K562 (cell line): ENCODE measurements around the gene GRK1. TPM values are rescaled to one million over a fixed set of nuclear protein-coding genes. Genes with fewer than 3 reads are reported as not detected.

Experiments
- ATAC-seq: fragments of 200-7000 bp; cut with Tn5 transposase; 3 replicates; pipeline ENCODE4 v1.9.1; 2020; ENCODE audit warnings: moderate library complexity
- BruUV-seq: library from RNA; stranded (reverse); fragments of 400-500 nt; replicated peaks from 2 replicates; lab custom pipeline; 2021; lab: Mats Ljungman, UMichigan
- CTCF ChIA-PET: fragments of 300-600 bp; formaldehyde crosslinking; extraction: SDS; loops from one replicate; lab custom pipeline; 2021; ENCODE audit warnings: low intra/inter-chr PET ratio; lab: Yijun Ruan, JAX
- POLR2A ChIA-PET: fragments of 300-600, 350-650 bp; sonication (Branson Sonifier 250); formaldehyde crosslinking; extraction: SDS; loops from one replicate; lab custom pipeline; 2021; ENCODE audit warnings: antibody characterized with exemption, inconsistent platforms; lab: Yijun Ruan, JAX
- DNase-seq, 4 experiments: peaks; one replicate each; pipeline versions ENCODE4 v3.0.0 to v3.0.0-alpha.2; 2011 to 2018; ENCODE audit warnings: low spot score in 3 of 4, mixed read lengths in 3 of 4; ENCODE audit errors: extremely low read depth in 1 of 4
- FAIRE-seq: peaks from 2 replicates; lab custom pipeline; 2011; peaks lifted over from hg19 to GRCh38; lab: Jason Lieb, UNC
- H2AFZ ChIP-seq: 2 replicates; pipeline ENCODE4 v1.6.0; 2011; ENCODE audit warnings: low read depth, low read length, control low read depth, inconsistent platforms
- H3K27ac ChIP-seq: fragments of 200-600 bp; 3 replicates; pipeline ENCODE4 v1.8.0; 2011; ENCODE audit warnings: low read depth, mild to moderate bottlenecking, control low read depth, inconsistent platforms, low read length, moderate library complexity, mixed read lengths; ENCODE audit errors: extremely low read depth
- H3K27me3 ChIP-seq, 2 experiments: fragments of 300-600 bp in 1 of 2; 2 replicates in 1 of 2; 3 replicates in 1 of 2; pipeline versions ENCODE4 v1.6.0 to v1.8.0; 2011; ENCODE audit warnings: inconsistent platforms in 2 of 2, low read length in 2 of 2, mild to moderate bottlenecking in 1 of 2, mixed read lengths in 1 of 2, moderate library complexity in 1 of 2; ENCODE audit not compliant: control insufficient read depth in 2 of 2, insufficient read depth in 2 of 2
- H3K36me3 ChIP-seq: fragments of 300-600 bp; 3 replicates; pipeline ENCODE4 v1.8.0; 2011; ENCODE audit warnings: mild to moderate bottlenecking, low read length, inconsistent platforms; ENCODE audit not compliant: control insufficient read depth, insufficient read depth
- H3K4me1 ChIP-seq, 2 experiments: fragments of 200-600 bp in 1 of 2; replicated peaks in 1 of 2; 2 replicates in 1 of 2; 3 replicates in 1 of 2; pipeline versions ENCODE4 v1.5.1 to v1.8.0; 2011; ENCODE audit warnings: inconsistent platforms in 2 of 2, low read length in 2 of 2, mild to moderate bottlenecking in 1 of 2, mixed read lengths in 1 of 2, moderate library complexity in 1 of 2; ENCODE audit not compliant: control insufficient read depth in 2 of 2, insufficient read depth in 2 of 2
- H3K4me2 ChIP-seq: 2 replicates; pipeline ENCODE4 v1.6.1; 2011; ENCODE audit warnings: low read length, control low read depth, inconsistent platforms, mixed read lengths; ENCODE audit not compliant: insufficient read depth
- H3K4me3 ChIP-seq: fragments of 200-600 bp; sonication (generic), shearing (Covaris generic); 2 replicates; pipeline ENCODE4 v1.5.1; 2016; ENCODE audit warnings: control low read depth, inconsistent platforms
- H3K79me2 ChIP-seq: fragments of 200-600 bp; 3 replicates; pipeline ENCODE4 v1.8.0; 2011; ENCODE audit warnings: low read length, inconsistent platforms; ENCODE audit not compliant: control insufficient read depth, insufficient read depth
- H3K9ac ChIP-seq, 2 experiments: 2 replicates each; pipeline versions ENCODE4 v1.6.0 to v1.6.1; 2011; ENCODE audit warnings: low read depth in 2 of 2, low read length in 2 of 2, control low read depth in 1 of 2, inconsistent platforms in 1 of 2, mild to moderate bottlenecking in 1 of 2, mixed read lengths in 1 of 2; ENCODE audit not compliant: insufficient read depth in 1 of 2
- H3K9me1 ChIP-seq: one replicate; pipeline ENCODE4 v1.6.0; 2011; ENCODE audit warnings: inconsistent platforms, mild to moderate bottlenecking, low read length, moderate library complexity; ENCODE audit not compliant: control insufficient read depth, insufficient read depth
- H3K9me3 ChIP-seq: replicated peaks from 2 replicates; pipeline ENCODE4 v1.5.1; 2011; ENCODE audit warnings: low read depth, low read length, inconsistent platforms; ENCODE audit not compliant: control insufficient read depth, insufficient read depth
- H4K20me1 ChIP-seq: replicated peaks from 2 replicates; pipeline ENCODE4 v1.6.1; 2011; ENCODE audit warnings: low read length, inconsistent platforms, mixed read lengths; ENCODE audit not compliant: control insufficient read depth, insufficient read depth
- BCOR ChIP-seq: fragments of 450-650 bp; IDR thresholded peaks from 2 replicates; pipeline ENCODE4 v1.6.1; 2016
- ETS2 ChIP-seq: IDR thresholded peaks from 2 replicates; pipeline ENCODE4 v1.6.1; 2016; ENCODE audit warnings: borderline replicate concordance, missing genetic modification characterization, mild to moderate bottlenecking, moderate library complexity, missing compliant biosample characterization; ENCODE audit not compliant: poor library complexity, severe bottlenecking
- L3MBTL2 ChIP-seq: fragments of 450-650 bp; IDR thresholded peaks from 2 replicates; pipeline ENCODE4 v1.6.1; 2016; ENCODE audit warnings: mild to moderate bottlenecking, moderate library complexity
- MAZ ChIP-seq, 2 experiments: fragments of 450-650 bp in 1 of 2; sonication (generic) in 1 of 2; formaldehyde crosslinking; IDR thresholded peaks in 1 of 2; conservative IDR thresholded peaks in 1 of 2; 2 replicates each; pipeline versions ENCODE4 v1.4.0 to v1.5.0; 2020; ENCODE audit warnings: mild to moderate bottlenecking in 1 of 2, missing genetic modification reagents in 1 of 2
- MEF2D ChIP-seq: conservative IDR thresholded peaks from 2 replicates; pipeline ENCODE4 v1.6.1; 2016; ENCODE audit warnings: low read depth, missing genetic modification characterization, missing compliant biosample characterization
- SIRT6 ChIP-seq: IDR thresholded peaks from one replicate; pipeline ENCODE4 v1.6.1; 2012; ENCODE audit warnings: low read depth, mild to moderate bottlenecking, control low read depth, inconsistent platforms, low read length, moderate library complexity
- SNIP1 ChIP-seq: fragments of 450-650 bp; IDR thresholded peaks from 2 replicates; pipeline ENCODE4 v1.7.1; 2017; ENCODE audit warnings: low read depth, mild to moderate bottlenecking
- WGBS: fragments of 100-300 bp; shearing (Covaris generic); methylation state at CpG from one replicate; pipeline ENCODE4 v1.1.6; 2016; ENCODE audit warnings: low coverage, mixed read lengths; ENCODE audit not compliant: insufficient coverage; ENCODE audit errors: missing lambda C conversion rate; 5-methylcytosine and 5-hydroxymethylcytosine counted together
- in situ Hi-C: fragments of 300-500 bp; cut with MboI; formaldehyde crosslinking; loops from 4 replicates; pipeline ENCODE4 v1.15.0; 2018; ENCODE audit warnings: inconsistent platforms, mixed read lengths
- intact Hi-C: fragments of 100-400 bp; cut with micrococcal nuclease; formaldehyde crosslinking; loops from 2 replicates; pipeline ENCODE4 v1.14.2; 2022
- polyA plus RNA-seq, 8 experiments: library from polyadenylated mRNA; depleted of rRNA in 4 of 8; stranded (reverse) in 5 of 8; unstranded in 3 of 8; fragments of >200 nt; fragmentation: Nextera tagmentation in 2 of 8; fragmentation: Illumina TruSeq in 1 of 8; extraction: Ambion mirVana in 2 of 8; extraction: Trizol in 1 of 8; gene quantifications; 2 replicates each; pipeline versions ENCODE4 v1.2.1 to v1.2.3, GENCODE V29; 2011 to 2014; ENCODE audit warnings: inconsistent platforms in 1 of 8, missing spikeins in 1 of 8
- total RNA-seq, 7 experiments: library from RNA; depleted of rRNA in 6 of 7; stranded (reverse); fragments of >200 nt in 6 of 7; fragmentation: Illumina TruSeq in 2 of 7; extraction: Trizol in 2 of 7; gene quantifications; 2 replicates each; pipeline versions ENCODE4 v1.2.1 to v1.2.3, GENCODE V29; 2011 to 2021; ENCODE audit warnings: low replicate concordance in 1 of 7
- TF ChIP-seq, protein P1 (sequence below), 2 experiments: fragments of 450-650 bp; IDR thresholded peaks; 2 replicates each; pipeline ENCODE4 v1.6.1; 2018; ENCODE audit warnings: mild to moderate bottlenecking in 2 of 2, low read depth in 1 of 2; ENCODE audit not compliant: partially characterized antibody in 2 of 2
- TF ChIP-seq, protein P2 (sequence below): conservative IDR thresholded peaks from 2 replicates; pipeline ENCODE4 v1.6.1; 2011; ENCODE audit warnings: low read depth, mild to moderate bottlenecking, low read length; ENCODE audit not compliant: control insufficient read depth
- TF ChIP-seq, protein P3 (sequence below), 2 experiments: IDR thresholded peaks; 2 replicates each; pipeline ENCODE4 v1.6.1; 2012; ENCODE audit warnings: improper control_type of control experiment in 2 of 2, low read depth in 2 of 2, low read length in 2 of 2, borderline replicate concordance in 1 of 2

GRK1 gene
- total and polyA plus RNA-seq, 9 of the 15 experiments (the other 6 are each of a cell fraction or from before 2014, with no cell fraction given) = 0.09 TPM; not detected in 8

DNA sequence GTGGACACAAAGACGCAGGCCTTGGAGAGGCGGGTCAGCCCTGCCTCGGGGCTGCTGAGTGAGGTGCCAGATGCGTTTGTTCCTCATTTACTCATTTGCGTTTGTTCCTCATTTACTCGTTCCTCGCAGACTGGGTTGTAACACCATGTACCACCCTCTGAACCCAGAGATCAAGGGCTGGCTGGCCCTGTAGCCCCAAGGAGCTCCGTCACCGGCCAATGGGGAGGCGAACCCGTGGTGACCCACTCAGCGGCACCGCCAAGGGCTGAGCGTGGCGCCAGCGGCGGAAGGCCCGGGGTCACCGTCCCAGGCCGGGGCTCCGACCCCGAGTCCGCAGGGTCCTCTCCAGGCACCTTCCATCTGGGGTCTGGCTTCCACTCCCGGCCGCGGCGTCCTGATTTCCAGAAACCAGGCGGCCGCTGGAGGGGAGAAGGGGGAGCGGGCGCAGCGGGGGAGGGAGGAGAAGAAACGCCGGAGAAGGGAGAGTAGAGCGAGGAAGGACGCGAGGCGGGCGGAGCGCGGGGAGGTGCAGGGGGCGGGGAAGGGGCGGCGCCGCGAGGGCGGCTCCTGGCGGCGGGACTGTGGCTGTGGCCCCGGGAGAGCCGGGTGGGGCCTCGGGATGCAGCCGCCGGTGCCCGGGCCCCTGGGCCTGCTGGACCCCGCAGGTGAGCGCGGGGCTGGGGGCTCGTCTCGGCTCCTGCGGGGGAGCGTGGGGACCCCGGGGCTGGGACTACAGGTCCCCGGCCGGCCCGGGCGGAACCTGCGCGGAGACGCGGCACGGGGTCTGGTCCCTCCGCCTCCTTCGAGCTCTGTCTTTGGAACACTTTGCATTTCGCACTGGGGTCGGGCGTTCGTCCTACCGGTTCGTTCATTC is 91.9 kb downstream of the GRK1 start, which contains the start of gene TMEM255B:
TSS of gene TMEM255B (plus strand) at position 576 of the 874 bp plus-strand sequence. CDS start at position 620, 44 bp downstream.
- WGBS = 4% methylated on average over 12 of the region's 80 CpGs
- Histone ChIP-seq H3K9ac (peak within 1 kb of the TSS; percentile 34 to 90; a peak in 3 of 4 replicates), H3K27ac (no peak within 1 kb of the TSS), H3K9me1 (no peaks in the 10 kb centered on the region), H3K79me2 (no peaks in the 10 kb centered on the region), H2AFZ (peak within 1 kb of the TSS; percentile 60), H3K9me3 (no peaks in the 10 kb centered on the region), H3K27me3 (peaks cover 21 to 53% of the 10 kb centered on the region in 2 experiments), H3K4me2 (peak within 1 kb of the TSS; percentile 79), H4K20me1 (no peaks in the 10 kb centered on the region), H3K4me1 (peaks cover 3 to 14% of the 10 kb centered on the region in 2 experiments; a peak in 4 of 5 replicates), H3K36me3 (no peaks in the 10 kb centered on the region), H3K4me3 (peak within 1 kb of the TSS; percentile 46)
- DNase-seq (peak; percentile 72 to 92 (median 90)), FAIRE-seq (no peak), ATAC-seq (peak; percentile 99)
- CTCF ChIA-PET = interaction anchor here (0.6 kb wide), 1 partner anchor 717 kb away, joined by 3 read pairs; no protein-coding TSS in a partner anchor
- no TSS peak for BruUV-seq
- POLR2A ChIA-PET = interaction anchor here (0.7 kb wide), 1 partner anchor 22 kb away, joined by 3 read pairs; no protein-coding TSS in a partner anchor
- in situ Hi-C loops = no loop called here
- intact Hi-C loops = no loop called here
- TF ChIP-seq ETS2 (tag) (no peak), SNIP1 (no peak), MAZ (CRISPR knock-in tag; conservative IDR thresholded peaks at IDR 0.05 in 1 of 2, IDR thresholded peaks at IDR 0.05 in 1 of 2) (0 out of 4 replicates have a peak, but pooled peaks of 1 of the 2 experiments have one; percentile 37), SIRT6 (no peak), BCOR (0 out of 2 replicates have a peak, but pooled peaks have one; percentile 15), L3MBTL2 (peak; percentile 71; the same call in 1 of the 2 replicates), MEF2D (tag) (no peak)
- TF ChIP-seq, protein P1, sequence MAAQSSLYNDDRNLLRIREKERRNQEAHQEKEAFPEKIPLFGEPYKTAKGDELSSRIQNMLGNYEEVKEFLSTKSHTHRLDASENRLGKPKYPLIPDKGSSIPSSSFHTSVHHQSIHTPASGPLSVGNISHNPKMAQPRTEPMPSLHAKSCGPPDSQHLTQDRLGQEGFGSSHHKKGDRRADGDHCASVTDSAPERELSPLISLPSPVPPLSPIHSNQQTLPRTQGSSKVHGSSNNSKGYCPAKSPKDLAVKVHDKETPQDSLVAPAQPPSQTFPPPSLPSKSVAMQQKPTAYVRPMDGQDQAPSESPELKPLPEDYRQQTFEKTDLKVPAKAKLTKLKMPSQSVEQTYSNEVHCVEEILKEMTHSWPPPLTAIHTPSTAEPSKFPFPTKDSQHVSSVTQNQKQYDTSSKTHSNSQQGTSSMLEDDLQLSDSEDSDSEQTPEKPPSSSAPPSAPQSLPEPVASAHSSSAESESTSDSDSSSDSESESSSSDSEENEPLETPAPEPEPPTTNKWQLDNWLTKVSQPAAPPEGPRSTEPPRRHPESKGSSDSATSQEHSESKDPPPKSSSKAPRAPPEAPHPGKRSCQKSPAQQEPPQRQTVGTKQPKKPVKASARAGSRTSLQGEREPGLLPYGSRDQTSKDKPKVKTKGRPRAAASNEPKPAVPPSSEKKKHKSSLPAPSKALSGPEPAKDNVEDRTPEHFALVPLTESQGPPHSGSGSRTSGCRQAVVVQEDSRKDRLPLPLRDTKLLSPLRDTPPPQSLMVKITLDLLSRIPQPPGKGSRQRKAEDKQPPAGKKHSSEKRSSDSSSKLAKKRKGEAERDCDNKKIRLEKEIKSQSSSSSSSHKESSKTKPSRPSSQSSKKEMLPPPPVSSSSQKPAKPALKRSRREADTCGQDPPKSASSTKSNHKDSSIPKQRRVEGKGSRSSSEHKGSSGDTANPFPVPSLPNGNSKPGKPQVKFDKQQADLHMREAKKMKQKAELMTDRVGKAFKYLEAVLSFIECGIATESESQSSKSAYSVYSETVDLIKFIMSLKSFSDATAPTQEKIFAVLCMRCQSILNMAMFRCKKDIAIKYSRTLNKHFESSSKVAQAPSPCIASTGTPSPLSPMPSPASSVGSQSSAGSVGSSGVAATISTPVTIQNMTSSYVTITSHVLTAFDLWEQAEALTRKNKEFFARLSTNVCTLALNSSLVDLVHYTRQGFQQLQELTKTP (IDR thresholded peaks at IDR 0.05; ENCODE audit: low read depth in 1 of 2, partially characterized antibody in 2 of 2) = no peak
- TF ChIP-seq, protein P2, sequence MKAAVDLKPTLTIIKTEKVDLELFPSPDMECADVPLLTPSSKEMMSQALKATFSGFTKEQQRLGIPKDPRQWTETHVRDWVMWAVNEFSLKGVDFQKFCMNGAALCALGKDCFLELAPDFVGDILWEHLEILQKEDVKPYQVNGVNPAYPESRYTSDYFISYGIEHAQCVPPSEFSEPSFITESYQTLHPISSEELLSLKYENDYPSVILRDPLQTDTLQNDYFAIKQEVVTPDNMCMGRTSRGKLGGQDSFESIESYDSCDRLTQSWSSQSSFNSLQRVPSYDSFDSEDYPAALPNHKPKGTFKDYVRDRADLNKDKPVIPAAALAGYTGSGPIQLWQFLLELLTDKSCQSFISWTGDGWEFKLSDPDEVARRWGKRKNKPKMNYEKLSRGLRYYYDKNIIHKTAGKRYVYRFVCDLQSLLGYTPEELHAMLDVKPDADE = no peak
- TF ChIP-seq, protein P3, sequence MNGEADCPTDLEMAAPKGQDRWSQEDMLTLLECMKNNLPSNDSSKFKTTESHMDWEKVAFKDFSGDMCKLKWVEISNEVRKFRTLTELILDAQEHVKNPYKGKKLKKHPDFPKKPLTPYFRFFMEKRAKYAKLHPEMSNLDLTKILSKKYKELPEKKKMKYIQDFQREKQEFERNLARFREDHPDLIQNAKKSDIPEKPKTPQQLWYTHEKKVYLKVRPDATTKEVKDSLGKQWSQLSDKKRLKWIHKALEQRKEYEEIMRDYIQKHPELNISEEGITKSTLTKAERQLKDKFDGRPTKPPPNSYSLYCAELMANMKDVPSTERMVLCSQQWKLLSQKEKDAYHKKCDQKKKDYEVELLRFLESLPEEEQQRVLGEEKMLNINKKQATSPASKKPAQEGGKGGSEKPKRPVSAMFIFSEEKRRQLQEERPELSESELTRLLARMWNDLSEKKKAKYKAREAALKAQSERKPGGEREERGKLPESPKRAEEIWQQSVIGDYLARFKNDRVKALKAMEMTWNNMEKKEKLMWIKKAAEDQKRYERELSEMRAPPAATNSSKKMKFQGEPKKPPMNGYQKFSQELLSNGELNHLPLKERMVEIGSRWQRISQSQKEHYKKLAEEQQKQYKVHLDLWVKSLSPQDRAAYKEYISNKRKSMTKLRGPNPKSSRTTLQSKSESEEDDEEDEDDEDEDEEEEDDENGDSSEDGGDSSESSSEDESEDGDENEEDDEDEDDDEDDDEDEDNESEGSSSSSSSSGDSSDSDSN (IDR thresholded peaks at IDR 0.05; ENCODE audit: borderline replicate concordance in 1 of 2, low read depth in 2 of 2, low read length in 2 of 2) = 0 out of 4 replicates have a peak, but pooled peaks of 1 of the 2 experiments have one; percentile 41
